HEK293 (cell line): ENCODE measurements around the gene ADAMTS2.

Experiments used
- CTCF ChIA-PET: fragments of 350-600 bp; formaldehyde crosslinking; extraction: SDS; loops from one replicate; lab custom pipeline; 2021; ENCODE audit warnings: antibody characterized with exemption; lab: Yijun Ruan, JAX
- POLR2A ChIA-PET: fragments of 300-600 bp; formaldehyde crosslinking; extraction: SDS; loops from one replicate; lab custom pipeline; 2020; ENCODE audit warnings: antibody characterized with exemption, inconsistent platforms; lab: Yijun Ruan, JAX
- H3K27ac ChIP-seq: fragments of 200-500 bp; sonication (Bioruptor generic); 2 replicates; pipeline ENCODE4 v1.5.1; 2014; ENCODE audit warnings: low read depth, low read length, control low read depth, inconsistent platforms; ENCODE audit errors: extremely low read depth
- H3K36me3 ChIP-seq, 2 experiments: fragments of 200-500 bp in 1 of 2; sonication (Bioruptor generic) in 1 of 2; 1 replicate in 1 of 2; 2 replicates in 1 of 2; pipeline ENCODE4 v1.5.1; 2014 to 2017; ENCODE audit warnings: inconsistent platforms in 2 of 2, low read length in 2 of 2; ENCODE audit not compliant: control insufficient read depth in 2 of 2, insufficient read depth in 1 of 2
- H3K4me1 ChIP-seq: fragments of 200-500 bp; sonication (Bioruptor generic); 2 replicates; pipeline ENCODE4 v1.5.1; 2014; ENCODE audit warnings: mild to moderate bottlenecking, low read length, inconsistent platforms; ENCODE audit not compliant: control insufficient read depth, insufficient read depth
- H3K4me3 ChIP-seq: 2 replicates; pipeline ENCODE4 v1.5.1; 2011; ENCODE audit warnings: low read depth, mild to moderate bottlenecking, control low read depth, low read length, moderate library complexity
- H3K9me3 ChIP-seq: fragments of 200-500 bp; sonication (Bioruptor generic); 2 replicates; pipeline ENCODE4 v1.5.1; 2014; ENCODE audit warnings: low read depth, low read length, inconsistent platforms; ENCODE audit not compliant: control insufficient read depth, insufficient read depth
- BCL6B ChIP-seq: fragments of 450-650 bp; formaldehyde crosslinking; IDR thresholded peaks from 2 replicates; pipeline ENCODE4 v1.5.1; 2017; ENCODE audit warnings: missing biosample characterization, missing genetic modification characterization
- EGR2 ChIP-seq: fragments of 450-650 bp; formaldehyde crosslinking; IDR thresholded peaks from 2 replicates; pipeline ENCODE4 v1.5.1; 2016; ENCODE audit warnings: low read depth, missing biosample characterization, missing genetic modification characterization
- KLF17 ChIP-seq: fragments of 450-650 bp; formaldehyde crosslinking; IDR thresholded peaks from 2 replicates; pipeline ENCODE4 v1.5.1; 2016; ENCODE audit warnings: missing biosample characterization, missing genetic modification characterization
- REST ChIP-seq: fragments of 450-650 bp; formaldehyde crosslinking; IDR thresholded peaks from 2 replicates; pipeline ENCODE4 v1.5.1; 2016; ENCODE audit warnings: missing biosample characterization, missing genetic modification characterization
- TCF7L2 ChIP-seq: IDR thresholded peaks from 2 replicates; pipeline ENCODE4 v1.6.1; 2011; ENCODE audit warnings: low read depth, mild to moderate bottlenecking, inconsistent platforms, low read length, moderate library complexity, borderline replicate concordance
- TRIM28 ChIP-seq: IDR thresholded peaks from 2 replicates; pipeline ENCODE4 v1.6.1; 2011; ENCODE audit warnings: low read length, control low read depth, borderline replicate concordance
- ZBTB10 ChIP-seq: fragments of 450-650 bp; formaldehyde crosslinking; IDR thresholded peaks from 2 replicates; pipeline ENCODE4 v1.5.1; 2016; ENCODE audit warnings: missing biosample characterization, missing genetic modification characterization
- ZIC2 ChIP-seq: fragments of 450-650 bp; formaldehyde crosslinking; IDR thresholded peaks from 2 replicates; pipeline ENCODE4 v1.5.1; 2016; ENCODE audit warnings: missing biosample characterization, missing genetic modification characterization
- ZNF10 ChIP-seq: fragments of 450-650 bp; formaldehyde crosslinking; IDR thresholded peaks from 2 replicates; pipeline ENCODE4 v1.5.1; 2017; ENCODE audit warnings: missing biosample characterization, missing genetic modification characterization
- ZNF223 ChIP-seq: fragments of 450-650 bp; formaldehyde crosslinking; IDR thresholded peaks from 2 replicates; pipeline ENCODE4 v1.5.1; 2016; ENCODE audit warnings: missing biosample characterization, missing genetic modification characterization
- ZNF324 ChIP-seq: fragments of 450-650 bp; formaldehyde crosslinking; IDR thresholded peaks from 2 replicates; pipeline ENCODE4 v1.5.1; 2016; ENCODE audit warnings: missing biosample characterization, missing genetic modification characterization
- ZNF398 ChIP-seq: fragments of 450-650 bp; formaldehyde crosslinking; IDR thresholded peaks from 2 replicates; pipeline ENCODE4 v1.5.1; 2017; ENCODE audit warnings: missing biosample characterization, missing genetic modification characterization
- ZNF548 ChIP-seq: fragments of 450-650 bp; formaldehyde crosslinking; IDR thresholded peaks from 2 replicates; pipeline ENCODE4 v1.5.1; 2016; ENCODE audit warnings: missing biosample characterization, missing genetic modification characterization
- ZNF558 ChIP-seq: fragments of 450-650 bp; formaldehyde crosslinking; IDR thresholded peaks from 2 replicates; pipeline ENCODE4 v1.5.1; 2016; ENCODE audit warnings: missing biosample characterization, missing genetic modification characterization
- ZNF560 ChIP-seq: fragments of 450-650 bp; formaldehyde crosslinking; IDR thresholded peaks from 2 replicates; pipeline ENCODE4 v1.5.1; 2017; ENCODE audit warnings: missing biosample characterization, missing genetic modification characterization, borderline replicate concordance
- ZNF585B ChIP-seq: fragments of 450-650 bp; formaldehyde crosslinking; IDR thresholded peaks from 2 replicates; pipeline ENCODE4 v1.5.1; 2016; ENCODE audit warnings: missing biosample characterization, missing genetic modification characterization
- ZNF701 ChIP-seq: fragments of 450-650 bp; formaldehyde crosslinking; IDR thresholded peaks from 2 replicates; pipeline ENCODE4 v1.5.1; 2016; ENCODE audit warnings: missing biosample characterization, missing genetic modification characterization
- ZNF707 ChIP-seq: fragments of 450-650 bp; formaldehyde crosslinking; IDR thresholded peaks from 2 replicates; pipeline ENCODE4 v1.5.1; 2016; ENCODE audit warnings: missing biosample characterization, missing genetic modification characterization
- ZSCAN30 ChIP-seq: fragments of 450-650 bp; IDR thresholded peaks from 2 replicates; pipeline ENCODE4 v1.5.1; 2018; ENCODE audit warnings: missing biosample characterization, mild to moderate bottlenecking, missing genetic modification characterization, moderate library complexity
- ZSCAN4 ChIP-seq: fragments of 450-650 bp; formaldehyde crosslinking; IDR thresholded peaks from 2 replicates; pipeline ENCODE4 v1.5.1; 2017; ENCODE audit warnings: missing biosample characterization, missing genetic modification characterization

ADAMTS2 gene

GRCh38 chr5:179371681-179372680, 26.7 kb upstream of the ADAMTS2 start:
- Histone ChIP-seq H3K9me3 (no peaks in the 10 kb centered on the region), H3K27ac (no peak overlapping the region), H3K36me3 (no peaks in the 10 kb centered on the region), H3K4me1 (no peaks in the 10 kb centered on the region), H3K4me3 (no peak overlapping the region)
- POLR2A ChIA-PET: interaction anchor here (0.8 kb wide), 1 partner anchor 252 kb away, joined by 3 read pairs; the partner anchor contains the start of gene HNRNPH1
- CTCF ChIA-PET: interaction anchor here (0.5 to 0.6 kb wide), 2 partner anchors 72 to 110 kb away, joined by 4 to 5 read pairs; no protein-coding TSS in a partner anchor
- TF ChIP-seq TCF7L2: no peak
- TF ChIP-seq TRIM28: no peak
- TF ChIP-seq ZIC2 (tag by site-specific recombination): peak; percentile 29
- TF ChIP-seq ZNF707 (tag by site-specific recombination): no peak
- TF ChIP-seq ZNF558 (tag by site-specific recombination): no peak

- Histone ChIP-seq H3K36me3 (no peaks in the 10 kb centered on the region), H3K9me3 (no peaks in the 10 kb centered on the region), H3K4me1 (no peaks in the 10 kb centered on the region), H3K27ac (no peak overlapping the region), H3K4me3 (no peak overlapping the region)
- POLR2A ChIA-PET: interaction anchor here (0.5 to 0.8 kb wide), 2 partner anchors 234 to 253 kb away, joined by 3 read pairs; partner anchors contain the start of gene HNRNPH1
- CTCF ChIA-PET: interaction anchor here (1.0 kb wide), 1 partner anchor 122 kb away, joined by 3 read pairs; no protein-coding TSS in a partner anchor
- TF ChIP-seq EGR2: no peak
- TF ChIP-seq ZNF701 (tag by site-specific recombination): no peak
- no peak for TF ChIP-seq ZSCAN4 (tag by site-specific recombination)
- no peak for TF ChIP-seq TRIM28
- TF ChIP-seq ZNF10 (tag by site-specific recombination): no peak
- no peak for TF ChIP-seq ZNF548 (tag by site-specific recombination)
- TF ChIP-seq ZNF585B (tag by site-specific recombination): no peak
- TF ChIP-seq REST (tag by site-specific recombination): no peak
- TF ChIP-seq BCL6B (tag by site-specific recombination): no peak
- no peak for TF ChIP-seq KLF17
- TF ChIP-seq ZNF324 (tag by site-specific recombination): no peak
- no peak for TF ChIP-seq ZNF560
- no peak for TF ChIP-seq ZSCAN30
- TF ChIP-seq ZNF398 (tag by site-specific recombination): no peak
- TF ChIP-seq ZBTB10 (tag by site-specific recombination): no peak
- TF ChIP-seq ZNF223 (tag by site-specific recombination): no peak
Observed at GRCh38 chr5:179371121-179371510, 25.9 kb upstream of the ADAMTS2 start.
